Gastroesophageal sphincter (tissue), 4 donors: ENCODE measurements around the gene NDUFA6. TPM values are rescaled to one million over a fixed set of nuclear protein-coding genes. Genes with fewer than 3 reads are reported as not detected.
"Not testable (repeated sequence)": the region's sequence is repeated elsewhere in the genome, so short reads cannot be mapped to it uniquely, and the experiment has no call there.

Source experiments
- ATAC-seq: fragments of 150-250 bp; one replicate; pipeline ENCODE4 v1.9.1; 2016; ENCODE audit warnings: mild to moderate bottlenecking, moderate library complexity
- H3K27ac ChIP-seq, 4 donors: fragments of 200-600 bp; sonication (generic) in 3 of 4; 1 replicate in 3 of 4; 2 replicates in 1 of 4; pipeline ENCODE4 v1.5.1; 2016 to 2019
- H3K27me3 ChIP-seq: fragments of 200-600 bp; sonication (generic); one replicate; pipeline ENCODE4 v1.5.1; 2019
- H3K36me3 ChIP-seq, 2 donors: fragments of 200-600 bp; sonication (generic); one replicate each; pipeline ENCODE4 v1.5.1; 2019; ENCODE audit warnings: control low read depth in 1 of 2
- H3K4me1 ChIP-seq, 3 donors: fragments of 200-600 bp; sonication (generic); 1 replicate in 2 of 3; 2 replicates in 1 of 3; pipeline ENCODE4 v1.5.1; 2016 to 2019; ENCODE audit warnings: control low read depth in 2 of 3
- H3K4me3 ChIP-seq, 2 donors: fragments of 200-600 bp; sonication (generic); one replicate each; pipeline ENCODE4 v1.5.1; 2019; ENCODE audit warnings: mild to moderate bottlenecking in 1 of 2, moderate library complexity in 1 of 2
- H3K9me3 ChIP-seq, 3 donors: fragments of 200-600 bp; sonication (generic); one replicate each; pipeline ENCODE4 v1.5.1; 2017 to 2019; ENCODE audit warnings: control low read depth in 2 of 3
- CTCF ChIP-seq, 4 experiments: fragments of 200-600 bp in 2 of 4; fragments of 450-650 bp in 2 of 4; sonication (generic) in 1 of 4; IDR thresholded peaks; one replicate each; pipeline ENCODE4 v1.5.1; 2017 to 2019; ENCODE audit warnings: antibody characterized with exemption in 4 of 4, mild to moderate bottlenecking in 2 of 4, moderate library complexity in 2 of 4
- EP300 ChIP-seq: sonication (generic); formaldehyde crosslinking; IDR thresholded peaks from one replicate; pipeline ENCODE4 v1.6.1; 2017; ENCODE audit warnings: antibody characterized with exemption, mild to moderate bottlenecking
- POLR2A ChIP-seq, 2 donors: fragments of 450-650 bp; IDR thresholded peaks; one replicate each; pipeline ENCODE4 v1.6.1; 2017; ENCODE audit warnings: antibody characterized with exemption in 2 of 2, mild to moderate bottlenecking in 2 of 2, moderate library complexity in 1 of 2
- POLR2AphosphoS5 ChIP-seq: sonication (generic); formaldehyde crosslinking; IDR thresholded peaks from one replicate; pipeline ENCODE4 v1.6.1; 2017; ENCODE audit warnings: antibody characterized with exemption
- WGBS, 2 donors: methylation state at CpG; one replicate each; pipeline ENCODE4 v1.1.5; 2018; ENCODE audit warnings: low coverage in 1 of 2; 5-methylcytosine and 5-hydroxymethylcytosine counted together
- total RNA-seq, 4 donors: library from RNA; depleted of rRNA; stranded (reverse); fragments of >200 nt; gene quantifications; one replicate each; pipeline ENCODE4 v1.1.0, GENCODE V29; 2016

Gene NDUFA6
- total RNA-seq: 100 to 1,000 TPM in 1 of 4 donors, 10 to 100 TPM in 3; 59.8 to 102 (median 89.9) TPM

GRCh38 chr22:42090596-42091454 lies at the start of gene NDUFA6:
Gene NDUFA6 (minus strand): TSS chr22:42090772. CDS start chr22:42090744, 28 bp downstream.
- 0 to 2% methylated on average over 1 to 15 of the region's 71 CpGs for WGBS, 2 donors
- H3K36me3 ChIP-seq: peaks cover 0 to 24% of the 10 kb centered on the region in 2 donors
- H3K27ac ChIP-seq: peak within 1 kb of the TSS; percentile 83 to 99 (median 96)
- H3K4me1 ChIP-seq: peaks cover 0 to 56% (median 10%) of the 10 kb centered on the region in 3 donors
- no peak for TF ChIP-seq EP300
- peak in 3 of 4 experiments; percentile 95 to 98 (median 98) for TF ChIP-seq CTCF (IDR thresholded peaks at IDR 0.05)
- peak; percentile 97 for TF ChIP-seq POLR2AphosphoS5
- TF ChIP-seq POLR2A (IDR thresholded peaks at IDR 0.05): peak; percentile 89 to 90
- H3K4me3 ChIP-seq: peak within 1 kb of the TSS; percentile 71 to 91
- peak; percentile 99 for ATAC-seq
- H3K27me3 ChIP-seq: no peaks in the 10 kb centered on the region
- H3K9me3 ChIP-seq: no peaks in the 10 kb centered on the region

DNA sequence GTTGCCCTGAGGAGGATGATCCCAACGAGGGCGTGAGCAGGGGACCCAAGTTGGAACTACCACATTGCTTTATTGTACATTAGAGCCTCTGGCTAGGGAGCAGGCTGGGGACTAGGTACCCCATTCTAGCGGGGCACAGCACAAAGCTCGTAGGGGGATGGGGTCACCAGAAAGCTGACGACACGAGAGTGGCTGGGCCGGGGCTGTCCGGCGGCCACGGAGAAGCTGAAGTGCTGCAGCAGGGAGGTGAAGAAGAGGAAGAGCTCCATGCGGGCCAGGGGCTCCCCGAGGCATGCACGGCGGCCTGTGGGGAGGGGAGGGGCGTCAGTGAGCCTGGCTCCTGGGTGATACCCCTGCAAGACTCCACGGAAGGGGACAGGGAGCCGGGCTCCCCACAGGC lies 49.6 kb upstream of the NDUFA6 start:
- H3K27me3 ChIP-seq, H3K4me1 ChIP-seq, H3K27ac ChIP-seq, H3K4me3 ChIP-seq, ATAC-seq, H3K9me3 ChIP-seq: not testable (repeated sequence)
- peaks cover 0 to 23% of the 10 kb centered on the region in 2 donors for H3K36me3 ChIP-seq
- WGBS, 2 donors: 67 to 93% methylated on average over 3 of the region's 17 CpGs

GRCh38 chr22:42139508-42139907 lies 48.9 kb upstream of the NDUFA6 start:
- Histone ChIP-seq H3K36me3 (peaks cover 0 to 23% of the 10 kb centered on the region in 2 donors), H3K27me3 (peaks cover 11% of the 10 kb centered on the region)
- not testable (repeated sequence) for H3K9me3 ChIP-seq, H3K4me3 ChIP-seq, H3K27ac ChIP-seq, ATAC-seq, H3K4me1 ChIP-seq
- WGBS, 2 donors: 80% methylated on average over 6 of the region's 7 CpGs; no CpG with 5 or more reads in 1 of the 2 donors

DNA sequence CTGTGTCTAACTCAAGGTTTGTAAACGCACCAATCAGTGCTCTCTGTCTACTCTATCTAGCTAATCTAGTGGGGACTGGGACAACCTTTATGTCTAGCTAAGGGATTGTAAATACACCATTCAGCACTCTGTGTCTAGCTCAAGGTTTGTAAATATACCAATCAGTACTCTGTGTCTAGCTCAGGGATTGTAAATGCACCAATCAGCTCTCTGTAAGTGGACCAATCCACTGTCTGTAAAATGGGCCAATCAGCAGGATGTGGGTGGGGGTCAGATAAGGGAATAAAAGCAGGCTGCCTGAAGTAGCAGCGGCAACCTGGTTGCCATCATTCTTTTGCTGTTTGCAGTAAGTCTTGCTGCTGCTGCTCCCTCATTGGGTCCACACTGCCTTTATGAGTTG lies 48.4 kb upstream of the NDUFA6 start:
- Histone ChIP-seq H3K27ac (no peak overlapping the region), H3K9me3 (no peaks in the 10 kb centered on the region), H3K4me3 (no peak overlapping the region), H3K36me3 (peaks cover 0 to 23% of the 10 kb centered on the region in 2 donors), H3K27me3 (peaks cover 11% of the 10 kb centered on the region), H3K4me1 (no peaks in the 10 kb centered on the region)
- ATAC-seq: no peak
- WGBS, 2 donors: 89 to 100% methylated on average over 1 of the region's 2 CpGs
- TF ChIP-seq EP300 (no peak), CTCF (IDR thresholded peaks at IDR 0.05) (no peak), POLR2A (IDR thresholded peaks at IDR 0.05) (no peak), POLR2AphosphoS5 (no peak)

GRCh38 chr22:42138122-42138770 lies 47.7 kb upstream of the NDUFA6 start:
- H3K27ac ChIP-seq: no peak overlapping the region
- WGBS, 2 donors: 100% methylated on average over 1 of the region's 31 CpGs; no CpG with 5 or more reads in 1 of the 2 donors
- H3K4me1 ChIP-seq: no peaks in the 10 kb centered on the region
- no peak for ATAC-seq
- TF ChIP-seq CTCF (IDR thresholded peaks at IDR 0.05): no peak
- no peak for TF ChIP-seq POLR2A (IDR thresholded peaks at IDR 0.05)
- no peak for TF ChIP-seq POLR2AphosphoS5
- no peak for TF ChIP-seq EP300
- H3K36me3 ChIP-seq: peaks cover 0 to 23% of the 10 kb centered on the region in 2 donors
- peaks cover 11% of the 10 kb centered on the region for H3K27me3 ChIP-seq
- H3K4me3 ChIP-seq: no peak overlapping the region
- no peaks in the 10 kb centered on the region for H3K9me3 ChIP-seq

DNA sequence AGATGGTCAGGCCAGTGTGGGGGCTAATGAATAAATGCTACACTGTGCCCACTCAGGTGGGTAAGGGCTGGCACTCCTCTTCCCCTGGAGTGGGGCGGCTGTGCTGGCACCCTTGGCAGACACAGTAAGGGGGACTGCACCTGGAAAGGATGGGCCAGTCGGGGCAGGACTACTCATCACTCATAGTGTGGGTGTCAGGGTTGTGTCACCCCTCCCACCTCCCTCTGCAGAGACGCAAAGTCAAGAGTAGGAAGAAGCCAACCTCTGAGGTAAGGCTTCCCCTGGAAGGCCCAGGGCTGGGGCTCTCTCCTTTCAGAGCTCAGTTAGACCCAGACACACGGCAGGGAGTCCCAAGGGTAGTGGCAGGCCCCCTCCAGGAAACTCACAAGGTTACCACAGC lies 45.1 kb upstream of the NDUFA6 start:
- no CpG with 5 or more reads among the region's 4 CpGs for WGBS, 2 donors
- not testable (repeated sequence) for H3K4me1 ChIP-seq, ATAC-seq

More for the DNA sequence above, 45.1 kb upstream of the NDUFA6 start:
- H3K27ac ChIP-seq, H3K4me3 ChIP-seq, H3K9me3 ChIP-seq: not testable (repeated sequence)
- Histone ChIP-seq H3K36me3 (peaks cover 0 to 17% of the 10 kb centered on the region in 2 donors), H3K27me3 (peaks cover 11% of the 10 kb centered on the region)
